SK-N-MC (cell line): ENCODE results near the gene SORBS1.

Source experiments
- DNase-seq: peaks from one replicate; pipeline ENCODE4 v3.0.0-alpha.2; 2011; ENCODE audit warnings: low read depth, low spot score
- H3K27ac ChIP-seq: fragments of 200-600 bp; sonication (generic); 2 replicates; pipeline ENCODE4 v1.5.1; 2016; ENCODE audit warnings: mixed run types
- H3K36me3 ChIP-seq: fragments of 200-600 bp; sonication (generic); 2 replicates; pipeline ENCODE4 v1.6.1; 2017; ENCODE audit warnings: antibody characterized with exemption, low read length, mixed read lengths; ENCODE audit not compliant: insufficient read depth
- H3K4me3 ChIP-seq: fragments of 200-600 bp; sonication (generic); 2 replicates; pipeline ENCODE4 v1.5.1; 2016
- H3K9ac ChIP-seq: fragments of 200-600 bp; sonication (generic); 2 replicates; pipeline ENCODE4 v1.8.0; 2017; ENCODE audit warnings: mixed run types, mixed read lengths; ENCODE audit not compliant: insufficient read length
- H3K9me3 ChIP-seq: fragments of 200-600 bp; sonication (generic); 2 replicates; pipeline ENCODE4 v1.6.1; 2017; ENCODE audit warnings: low read depth, mild to moderate bottlenecking, antibody characterized with exemption, low read length, moderate library complexity, mixed read lengths
- EZH2 ChIP-seq: fragments of 200-600 bp; sonication (generic); IDR thresholded peaks from one replicate; pipeline ENCODE4 v1.6.1; 2017; ENCODE audit warnings: antibody characterized with exemption
- FOXP2 ChIP-seq: optimal IDR thresholded peaks from 2 replicates; pipeline ENCODE3; 2011; ENCODE audit warnings: mild to moderate bottlenecking, moderate library complexity; ENCODE audit not compliant: insufficient read depth; ENCODE audit errors: extremely low read length, control extremely low read depth
- POLR2AphosphoS5 ChIP-seq: IDR thresholded peaks from 2 replicates; pipeline ENCODE4 v1.6.1; 2012; ENCODE audit warnings: mild to moderate bottlenecking, low read depth, low read length, borderline replicate concordance

SORBS1 gene

DNA sequence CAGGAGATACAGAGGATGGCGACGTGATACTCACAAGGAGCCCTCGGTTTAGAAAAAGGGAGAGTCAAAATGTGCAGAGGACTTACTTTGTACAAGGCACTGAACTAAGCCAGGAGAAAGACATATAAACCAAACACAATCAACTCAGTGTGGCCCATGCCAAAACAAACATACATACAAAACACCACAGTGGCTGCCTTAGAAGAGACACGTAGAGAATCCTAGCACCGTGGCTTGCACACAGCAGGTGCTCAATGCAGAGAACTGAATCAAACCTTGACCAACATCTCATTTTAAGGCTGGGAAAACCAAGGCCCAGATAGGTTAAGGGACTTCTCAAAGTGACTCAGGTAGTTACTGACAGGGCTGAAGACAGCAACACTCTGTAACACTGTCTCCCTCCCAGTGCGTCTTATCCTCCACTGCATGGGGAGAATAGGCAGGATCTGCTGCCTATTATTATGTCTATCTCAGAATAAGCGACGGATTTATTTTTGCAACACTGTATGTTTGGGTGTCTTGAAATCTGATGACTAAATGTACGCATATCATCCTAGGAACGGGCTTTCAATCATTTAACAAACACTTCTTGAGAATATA lies 11.0 kb downstream of the SORBS1 start:
- DNase-seq = no peak
- Histone ChIP-seq H3K9ac (no peak overlapping the region), H3K36me3 (no peaks in the 10 kb centered on the region), H3K4me3 (no peak overlapping the region), H3K9me3 (no peaks in the 10 kb centered on the region), H3K27ac (no peak overlapping the region)
- TF ChIP-seq FOXP2 (no peak), EZH2 (no peak), POLR2AphosphoS5 (no peak)

- DNase-seq = no peak
- Histone ChIP-seq H3K9me3 (no peaks in the 10 kb centered on the region), H3K4me3 (no peak overlapping the region), H3K27ac (no peak overlapping the region), H3K9ac (no peak overlapping the region), H3K36me3 (no peaks in the 10 kb centered on the region)
- no peak for TF ChIP-seq FOXP2
- TF ChIP-seq EZH2 = no peak
- no peak for TF ChIP-seq POLR2AphosphoS5
Observed at GRCh38 chr10:95547791-95548435, 13.3 kb downstream of the SORBS1 start.

DNA sequence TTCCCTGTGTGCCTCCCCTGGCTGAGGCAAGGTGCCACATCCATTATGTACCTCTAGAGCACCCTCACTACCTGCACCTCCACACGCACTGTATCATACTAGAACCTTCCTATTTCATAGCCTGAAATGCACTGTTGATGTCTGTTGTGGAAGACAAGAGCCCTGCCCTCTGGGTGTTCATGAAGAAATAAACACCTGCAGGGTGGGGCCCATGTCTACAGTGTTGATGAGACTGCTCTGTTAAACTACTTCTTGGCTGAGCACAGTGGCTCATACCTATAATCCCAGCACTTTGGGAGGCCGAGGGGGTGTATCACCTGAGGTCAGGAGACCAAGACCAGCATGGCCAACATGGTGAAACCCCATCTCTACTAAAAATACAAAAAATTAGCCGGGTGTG lies 14.0 kb downstream of the SORBS1 start:
- TF ChIP-seq POLR2AphosphoS5 (no peak), FOXP2 (no peak), EZH2 (no peak)
- Histone ChIP-seq H3K9me3 (no peaks in the 10 kb centered on the region), H3K9ac (no peak overlapping the region), H3K4me3 (no peak overlapping the region), H3K27ac (no peak overlapping the region), H3K36me3 (no peaks in the 10 kb centered on the region)
- DNase-seq = no peak

- H3K9ac ChIP-seq = no peak overlapping the region
- no peak overlapping the region for H3K4me3 ChIP-seq
Observed at GRCh38 chr10:95545981-95546380, 15.2 kb downstream of the SORBS1 start.

GRCh38 chr10:95544783-95545500 lies 16.2 kb downstream of the SORBS1 start:
- Histone ChIP-seq H3K4me3 (no peak overlapping the region), H3K9me3 (no peaks in the 10 kb centered on the region), H3K36me3 (no peaks in the 10 kb centered on the region), H3K9ac (no peak overlapping the region), H3K27ac (no peak overlapping the region)
- TF ChIP-seq POLR2AphosphoS5 (no peak), EZH2 (no peak), FOXP2 (no peak)
- no peak for DNase-seq

More at GRCh38 chr10:95545981-95546380, 15.2 kb downstream of the SORBS1 start:
- Histone ChIP-seq H3K9me3 (no peaks in the 10 kb centered on the region), H3K27ac (no peak overlapping the region), H3K36me3 (no peaks in the 10 kb centered on the region)
- no peak for DNase-seq
- TF ChIP-seq POLR2AphosphoS5 (no peak), EZH2 (no peak), FOXP2 (no peak)

- no peak overlapping the region for H3K27ac ChIP-seq
- H3K9ac ChIP-seq = no peak overlapping the region
- no peak for TF ChIP-seq FOXP2
- TF ChIP-seq EZH2 = no peak
- TF ChIP-seq POLR2AphosphoS5 = no peak
- H3K4me3 ChIP-seq = no peak overlapping the region
- no peak for DNase-seq
- no peaks in the 10 kb centered on the region for H3K36me3 ChIP-seq
- no peaks in the 10 kb centered on the region for H3K9me3 ChIP-seq
Observed at GRCh38 chr10:95543459-95543858, 17.7 kb downstream of the SORBS1 start.

GRCh38 chr10:95542761-95543160 lies 18.4 kb downstream of the SORBS1 start:
- Histone ChIP-seq H3K27ac (no peak overlapping the region), H3K9me3 (no peaks in the 10 kb centered on the region), H3K9ac (no peak overlapping the region), H3K36me3 (no peaks in the 10 kb centered on the region), H3K4me3 (no peak overlapping the region)
- no peak for TF ChIP-seq FOXP2
- no peak for TF ChIP-seq POLR2AphosphoS5
- no peak for TF ChIP-seq EZH2
- DNase-seq = no peak

- Histone ChIP-seq H3K4me3 (no peak overlapping the region), H3K9ac (no peak overlapping the region), H3K36me3 (no peaks in the 10 kb centered on the region), H3K27ac (no peak overlapping the region), H3K9me3 (no peaks in the 10 kb centered on the region)
- DNase-seq = no peak
- TF ChIP-seq FOXP2 (no peak), POLR2AphosphoS5 (no peak), EZH2 (no peak)
Observed at GRCh38 chr10:95542330-95542729, 18.8 kb downstream of the SORBS1 start.
